PC-9 (cell line): ENCODE data around the gene SLC39A12. TPM values are rescaled to one million over a fixed set of nuclear protein-coding genes. Genes with fewer than 3 reads are reported as not detected.
A peak's percentile ranks its signal among the peaks of the same experiment; 100 is the strongest.

ENCODE experiments used
- BruUV-seq: library from RNA; stranded (reverse); fragments of 400-500 nt; replicated peaks from 2 replicates; lab custom pipeline; 2021; lab: Mats Ljungman, UMichigan
- CTCF ChIA-PET: fragments of 300-600 bp; sonication (Branson Sonifier 250); formaldehyde crosslinking; loops from one replicate; lab custom pipeline; 2022; ENCODE audit warnings: antibody characterized with exemption; lab: Charles Lee
- POLR2A ChIA-PET: fragments of 300-600 bp; sonication (Branson Sonifier 250); formaldehyde crosslinking; loops from one replicate; lab custom pipeline; 2022; ENCODE audit warnings: antibody characterized with exemption; ENCODE audit not compliant: unreplicated experiment; lab: Charles Lee
- DNase-seq, 2 experiments: peaks; one replicate each; pipeline versions ENCODE4 v3.0.0 to v3.0.0-alpha.2; 2015 to 2022; ENCODE audit warnings: mixed read lengths in 1 of 2
- H2AFZ ChIP-seq: fragments of 200-600 bp; sonication (generic); 2 replicates; pipeline ENCODE4 v1.8.1; 2017; ENCODE audit warnings: antibody characterized with exemption
- H3F3A ChIP-seq: fragments of 200-600 bp; sonication (generic); 2 replicates; pipeline ENCODE4 v1.8.1; 2017; ENCODE audit warnings: antibody characterized with exemption, mild to moderate bottlenecking, low read depth; ENCODE audit not compliant: insufficient read depth
- H3K27ac ChIP-seq: fragments of 200-600 bp; sonication (generic); 2 replicates; pipeline ENCODE4 v1.6.1; 2016; ENCODE audit warnings: mixed run types
- H3K27me3 ChIP-seq: fragments of 200-600 bp; sonication (generic); 2 replicates; pipeline ENCODE4 v1.6.1; 2016; ENCODE audit warnings: low read depth, mixed run types; ENCODE audit not compliant: insufficient read depth
- H3K36me3 ChIP-seq: fragments of 200-600 bp; sonication (generic); 2 replicates; pipeline ENCODE4 v1.6.1; 2016; ENCODE audit warnings: low read depth, mixed run types
- H3K4me1 ChIP-seq: fragments of 200-600 bp; sonication (generic); replicated peaks from 2 replicates; pipeline ENCODE4 v1.6.1; 2016; ENCODE audit warnings: mixed run types; ENCODE audit not compliant: insufficient read depth
- H3K4me2 ChIP-seq: fragments of 200-600 bp; sonication (generic); 2 replicates; pipeline ENCODE4 v1.6.1; 2017; ENCODE audit warnings: mixed run types
- H3K4me3 ChIP-seq: fragments of 200-600 bp; sonication (generic); 2 replicates; pipeline ENCODE4 v1.6.1; 2016; ENCODE audit warnings: mixed run types
- H3K79me2 ChIP-seq: fragments of 200-600 bp; sonication (generic); 2 replicates; pipeline ENCODE4 v1.6.1; 2017; ENCODE audit warnings: low read depth, mixed run types
- H3K9me2 ChIP-seq: fragments of 200-600 bp; sonication (generic); 2 replicates; pipeline ENCODE4 v1.8.1; 2017; ENCODE audit warnings: mild to moderate bottlenecking; ENCODE audit not compliant: insufficient read depth
- H3K9me3 ChIP-seq: fragments of 200-600 bp; sonication (generic); 2 replicates; pipeline ENCODE4 v1.8.1; 2016; ENCODE audit warnings: low read depth; ENCODE audit not compliant: insufficient read depth
- H4K20me1 ChIP-seq: fragments of 200-600 bp; sonication (generic); 2 replicates; pipeline ENCODE4 v1.8.1; 2017; ENCODE audit not compliant: insufficient read depth
- CTCF ChIP-seq: fragments of 200-600 bp; sonication (generic); conservative IDR thresholded peaks from 2 replicates; pipeline ENCODE4 v1.6.1; 2017; ENCODE audit warnings: mixed run types, antibody characterized with exemption, mild to moderate bottlenecking, moderate library complexity
- EZH2 ChIP-seq: fragments of 200-600 bp; sonication (generic); IDR thresholded peaks from 2 replicates; pipeline ENCODE4 v1.8.0; 2017; ENCODE audit warnings: antibody characterized with exemption, low read depth
- intact Hi-C: fragments of 100-400 bp; cut with micrococcal nuclease; formaldehyde crosslinking; loops from one replicate; pipeline ENCODE4 v1.10.0; 2022; ENCODE audit not compliant: unreplicated experiment
- total RNA-seq: library from RNA; stranded (reverse); gene quantifications from 2 replicates; pipeline ENCODE4 v1.2.3, GENCODE V29; 2021

Gene SLC39A12
- total RNA-seq, 1 experiment from 2014 or later, result not detected

- Histone ChIP-seq H3K9me3 (no peaks in the 10 kb centered on the region), H3K4me1 (0 out of 2 replicates have a peak, but pooled peaks cover 11% of the 10 kb centered on the region), H4K20me1 (no peaks in the 10 kb centered on the region), H3K79me2 (no peaks in the 10 kb centered on the region), H3K4me3 (no peak overlapping the region), H2AFZ (no peak overlapping the region), H3K36me3 (no peaks in the 10 kb centered on the region), H3F3A (no peaks in the 10 kb centered on the region), H3K9me2 (no peaks in the 10 kb centered on the region), H3K4me2 (no peak overlapping the region), H3K27me3 (no peaks in the 10 kb centered on the region), H3K27ac (peak overlapping the region; percentile 30; the same call in 1 of the 2 replicates)
- intact Hi-C loops, result no loop called here
- CTCF ChIA-PET, result interaction anchor here (0.9 kb wide), 1 partner anchor 8 kb away, joined by 3 read pairs; no protein-coding TSS in a partner anchor
- TF ChIP-seq CTCF (no peak), EZH2 (no peak)
- POLR2A ChIA-PET, result interaction anchor here (0.7 kb wide), 1 partner anchor 116 kb away, joined by 3 read pairs; no protein-coding TSS in a partner anchor
- TSS peak; percentile 42 for BruUV-seq
- DNase-seq, result peak; percentile 16 to 39
These were observed 30.2 kb downstream of the SLC39A12 start for GRCh38 chr10:17981766-17982380.

GRCh38 chr10:17984056-17984455 is 32.3 kb downstream of the SLC39A12 start:
- intact Hi-C loops, result loop anchor here (2.0 kb wide), 1 partner anchor 61 kb away; no protein-coding TSS in a partner anchor
- Histone ChIP-seq H3K36me3 (no peaks in the 10 kb centered on the region), H3K4me2 (no peak overlapping the region), H3K9me3 (no peaks in the 10 kb centered on the region), H3K4me3 (no peak overlapping the region), H3K27me3 (no peaks in the 10 kb centered on the region), H3K79me2 (no peaks in the 10 kb centered on the region), H3K4me1 (0 out of 2 replicates have a peak, but pooled peaks cover 11% of the 10 kb centered on the region), H3K27ac (no peak overlapping the region), H2AFZ (no peak overlapping the region), H3K9me2 (no peaks in the 10 kb centered on the region), H4K20me1 (no peaks in the 10 kb centered on the region), H3F3A (no peaks in the 10 kb centered on the region)
- CTCF ChIA-PET, result no interaction called here
- peak; percentile 29 to 35 for DNase-seq
- BruUV-seq, result no TSS peak
- TF ChIP-seq CTCF (no peak), EZH2 (no peak)
- POLR2A ChIA-PET, result no interaction called here

- Histone ChIP-seq H3K4me1 (0 out of 2 replicates have a peak, but pooled peaks cover 11% of the 10 kb centered on the region), H4K20me1 (no peaks in the 10 kb centered on the region), H3K27ac (no peak overlapping the region), H3K36me3 (no peaks in the 10 kb centered on the region), H3K27me3 (no peaks in the 10 kb centered on the region), H3K4me2 (no peak overlapping the region), H3F3A (no peaks in the 10 kb centered on the region), H3K79me2 (no peaks in the 10 kb centered on the region), H3K9me3 (no peaks in the 10 kb centered on the region), H3K4me3 (no peak overlapping the region), H2AFZ (no peak overlapping the region), H3K9me2 (no peaks in the 10 kb centered on the region)
- no peak for DNase-seq
- intact Hi-C loops, result loop anchor here (2.0 kb wide), 1 partner anchor 62 kb away; no protein-coding TSS in a partner anchor
- POLR2A ChIA-PET, result no interaction called here
- CTCF ChIA-PET, result no interaction called here
- TF ChIP-seq EZH2 (no peak), CTCF (no peak)
- no TSS peak for BruUV-seq
These were observed 32.8 kb downstream of the SLC39A12 start for GRCh38 chr10:17984563-17984962.
